ENCODE results near the gene LDHB.

Gene LDHB

GRCh38 chr12:21648378-21648777, 9.3 kb downstream of the LDHB start:
- TF ChIP-seq TAF1 (IDR thresholded peaks at IDR 0.05; ENCODE audit: borderline replicate concordance, insufficient read depth, low read length) (no peak), POLR2AphosphoS5 (IDR thresholded peaks at IDR 0.05; ENCODE audit: low read depth, low read length) (peak; percentile 15; the same call in 1 of the 2 replicates)

DNA sequence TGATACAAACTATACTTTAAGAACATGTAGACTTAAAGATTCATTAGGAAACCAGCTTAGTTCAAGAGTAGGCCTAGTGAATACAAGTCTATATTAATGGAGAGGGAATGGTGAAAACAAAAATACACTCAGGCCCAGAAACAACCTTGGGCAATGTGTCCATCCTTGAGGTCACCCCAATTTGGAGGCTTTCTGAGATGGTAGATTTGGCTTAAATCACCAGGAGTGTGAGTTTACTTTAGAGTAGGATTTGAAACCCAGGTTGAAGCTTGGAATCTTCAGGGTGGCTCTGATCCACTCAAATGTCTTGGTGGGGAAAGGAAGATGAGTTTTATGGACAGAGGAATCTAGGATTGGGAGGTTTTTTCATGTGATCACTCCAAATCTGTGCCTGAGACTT, 10.5 kb downstream of the LDHB start:
- TF ChIP-seq POLR2AphosphoS5 (IDR thresholded peaks at IDR 0.05; ENCODE audit: low read depth, low read length) (no peak), REST (IDR thresholded peaks at IDR 0.05; ENCODE audit: insufficient read depth in 1 of 2, low read depth in 2 of 2, low read length in 2 of 2) (no peak), FOXP2 (optimal IDR thresholded peaks at IDR 0.05; ENCODE audit: borderline replicate concordance, extremely low read depth, extremely low read length, insufficient read depth) (no peak), SIN3A (IDR thresholded peaks at IDR 0.05; ENCODE audit: borderline replicate concordance, insufficient read depth, low read length) (no peak), TAF1 (IDR thresholded peaks at IDR 0.05; ENCODE audit: borderline replicate concordance, insufficient read depth, low read length) (no peak)

GRCh38 chr12:21644516-21644915, 13.1 kb downstream of the LDHB start:
- TF ChIP-seq TAF1 (IDR thresholded peaks at IDR 0.05; ENCODE audit: borderline replicate concordance, insufficient read depth, low read length) (no peak), POLR2AphosphoS5 (IDR thresholded peaks at IDR 0.05; ENCODE audit: low read depth, low read length) (no peak), SIN3A (IDR thresholded peaks at IDR 0.05; ENCODE audit: borderline replicate concordance, insufficient read depth, low read length) (no peak), REST (IDR thresholded peaks at IDR 0.05; ENCODE audit: insufficient read depth in 1 of 2, low read depth in 2 of 2, low read length in 2 of 2) (no peak), FOXP2 (optimal IDR thresholded peaks at IDR 0.05; ENCODE audit: borderline replicate concordance, extremely low read depth, extremely low read length, insufficient read depth) (no peak)

GRCh38 chr12:21643758-21644157, 13.9 kb downstream of the LDHB start:
- TF ChIP-seq SIN3A (IDR thresholded peaks at IDR 0.05; ENCODE audit: borderline replicate concordance, insufficient read depth, low read length) (no peak), REST (IDR thresholded peaks at IDR 0.05; ENCODE audit: insufficient read depth in 1 of 2, low read depth in 2 of 2, low read length in 2 of 2) (no peak), POLR2AphosphoS5 (IDR thresholded peaks at IDR 0.05; ENCODE audit: low read depth, low read length) (no peak), TAF1 (IDR thresholded peaks at IDR 0.05; ENCODE audit: borderline replicate concordance, insufficient read depth, low read length) (no peak), FOXP2 (optimal IDR thresholded peaks at IDR 0.05; ENCODE audit: borderline replicate concordance, extremely low read depth, extremely low read length, insufficient read depth) (no peak)

DNA sequence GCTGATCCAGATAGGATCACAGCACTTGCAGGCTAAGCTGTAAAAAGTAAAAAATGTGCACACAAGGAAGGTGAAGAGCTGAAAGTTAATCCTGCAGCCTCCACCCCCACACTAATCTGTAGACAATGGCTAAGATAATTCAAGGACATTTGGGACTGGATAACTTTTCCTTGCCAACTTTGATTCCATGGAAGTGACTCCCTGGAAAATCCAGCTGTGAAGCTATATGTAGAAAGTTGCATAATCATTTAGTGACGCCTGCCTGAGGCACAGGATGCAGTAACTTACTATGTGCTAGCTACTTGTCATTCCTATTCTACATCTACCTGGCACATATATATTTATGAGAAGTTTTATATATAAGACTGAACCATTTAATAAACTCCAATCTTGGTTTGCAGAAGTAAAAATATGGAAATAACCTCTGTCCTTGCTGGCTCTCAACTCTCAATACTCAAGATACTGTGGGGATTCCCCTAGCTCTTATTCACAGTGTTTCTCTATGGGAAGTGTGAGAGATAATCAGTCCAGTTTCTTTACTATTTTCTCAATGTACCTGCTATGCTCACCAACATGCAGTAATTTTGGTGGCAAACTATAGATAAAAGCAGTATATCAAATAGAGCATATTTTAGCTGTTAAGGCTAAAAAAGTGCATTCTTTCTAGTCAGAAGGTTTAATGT, 14.8 kb downstream of the LDHB start:
- TF ChIP-seq REST (IDR thresholded peaks at IDR 0.05; ENCODE audit: insufficient read depth in 1 of 2, low read depth in 2 of 2, low read length in 2 of 2) (no peak), TAF1 (IDR thresholded peaks at IDR 0.05; ENCODE audit: borderline replicate concordance, insufficient read depth, low read length) (no peak), FOXP2 (optimal IDR thresholded peaks at IDR 0.05; ENCODE audit: borderline replicate concordance, extremely low read depth, extremely low read length, insufficient read depth) (no peak), POLR2AphosphoS5 (IDR thresholded peaks at IDR 0.05; ENCODE audit: low read depth, low read length) (no peak), SIN3A (IDR thresholded peaks at IDR 0.05; ENCODE audit: borderline replicate concordance, insufficient read depth, low read length) (no peak)

All from PFSK-1 (cell line).